ENCODE results near the gene TMPRSS3.
"Not testable (repeated sequence)": the region's sequence is repeated elsewhere in the genome, so short reads cannot be mapped to it uniquely, and the experiment has no call there.

Gene TMPRSS3

DNA sequence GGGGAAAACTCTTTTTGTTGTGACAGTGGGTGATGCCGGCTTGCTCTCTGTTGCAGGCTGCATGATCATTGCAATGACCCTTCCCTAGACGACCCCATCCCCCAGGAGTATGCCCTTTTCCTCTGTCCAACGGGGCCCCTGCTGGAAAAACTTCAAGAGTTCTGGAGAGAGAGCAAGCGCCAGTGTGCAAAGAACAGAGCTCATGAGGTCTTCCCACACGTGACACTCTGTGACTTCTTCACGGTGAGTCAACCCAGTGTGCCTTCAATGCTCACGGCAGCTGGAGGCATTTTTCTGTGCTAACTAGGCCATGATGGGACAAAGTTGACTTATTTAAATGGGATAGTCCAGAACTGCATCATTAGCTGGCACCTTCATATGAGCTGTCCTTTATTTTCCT, 13.5 kb upstream of the TMPRSS3 start:
- no peak for DNase-seq (ENCODE audit: low read depth in 1 of 2, low spot score in 1 of 2)

- not testable (repeated sequence) for DNase-seq (ENCODE audit: low read depth in 1 of 2, low spot score in 1 of 2)
These were observed 12.9 kb upstream of the TMPRSS3 start for GRCh38 chr21:42408718-42409117.

GRCh38 chr21:42407476-42407875, 11.6 kb upstream of the TMPRSS3 start:
- DNase-seq (ENCODE audit: low read depth in 1 of 2, low spot score in 1 of 2), result no peak

GRCh38 chr21:42406866-42407265, 11.0 kb upstream of the TMPRSS3 start:
- no peak for DNase-seq (ENCODE audit: low read depth in 1 of 2, low spot score in 1 of 2)

DNA sequence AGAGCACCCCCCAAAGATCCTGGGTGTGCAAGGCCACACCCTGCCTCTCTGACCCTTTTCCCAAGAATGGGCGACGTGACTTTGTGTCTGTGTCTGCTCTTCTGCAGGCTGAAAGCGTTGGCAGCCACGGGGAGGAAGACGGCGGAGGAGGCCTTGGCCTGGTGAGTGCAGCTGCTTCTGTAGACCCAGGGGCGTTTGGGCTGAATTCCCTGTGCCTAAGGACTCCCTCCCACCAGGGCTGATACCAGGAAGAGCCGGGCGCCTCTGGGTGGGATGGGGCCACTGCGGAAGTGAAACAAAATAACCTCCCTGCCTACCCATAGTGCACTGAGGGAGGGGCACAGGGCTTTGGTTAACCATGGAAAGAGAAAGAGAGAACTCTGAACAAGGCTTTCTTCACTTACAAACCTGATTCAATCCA, 10.4 kb upstream of the TMPRSS3 start:
- no peak for DNase-seq (ENCODE audit: low read depth in 1 of 2, low spot score in 1 of 2)

DNA sequence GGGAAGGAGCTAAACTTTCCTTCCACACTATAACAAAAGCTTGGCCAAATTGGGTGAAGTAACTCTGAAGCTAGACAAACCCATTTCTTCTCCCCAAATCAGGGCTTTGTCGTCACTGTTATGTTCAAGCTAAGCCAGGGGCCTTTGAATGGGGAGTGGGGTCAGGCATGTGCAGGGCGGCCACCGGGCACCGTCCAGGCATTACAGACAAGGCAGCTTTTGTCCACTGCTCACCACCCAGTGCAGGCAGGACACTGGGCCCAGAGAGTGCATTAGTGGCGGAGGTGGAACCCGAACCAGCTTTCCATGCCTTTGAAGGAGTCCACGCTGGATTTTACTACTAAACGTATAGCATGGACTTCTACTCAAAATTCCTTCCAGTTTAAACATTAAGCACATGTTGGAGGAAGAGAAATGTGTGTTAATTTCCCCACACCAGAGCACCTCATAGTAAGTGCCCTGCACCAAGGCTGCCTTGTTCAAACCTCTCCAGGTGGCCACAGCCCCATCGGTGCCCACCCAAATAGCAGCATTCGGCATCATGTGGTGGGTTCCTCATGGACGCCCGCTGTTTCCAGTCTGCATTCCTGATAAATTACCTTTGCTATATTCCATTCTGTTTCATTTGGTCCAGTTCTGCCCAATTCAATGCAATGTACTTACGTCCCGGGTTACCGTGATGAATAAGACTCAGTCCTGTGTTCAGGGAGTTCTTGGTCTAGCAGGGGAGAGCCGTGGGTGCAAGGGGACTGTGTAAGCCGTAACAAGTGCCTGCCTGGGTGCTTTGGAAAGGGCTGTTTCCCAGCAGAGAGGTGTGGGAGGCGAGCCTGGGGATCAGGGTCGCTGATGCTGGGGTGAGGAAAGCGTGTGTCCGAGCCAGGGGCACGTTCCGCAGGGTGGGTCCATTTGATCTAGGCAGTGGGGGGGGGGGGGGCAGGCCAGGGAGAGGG, 9.5 kb upstream of the TMPRSS3 start:
- no peak for DNase-seq (ENCODE audit: low read depth in 1 of 2, low spot score in 1 of 2)

GRCh38 chr21:42404539-42404938, 8.7 kb upstream of the TMPRSS3 start:
- no peak for DNase-seq (ENCODE audit: low read depth in 1 of 2, low spot score in 1 of 2)

GRCh38 chr21:42403611-42404231, 7.9 kb upstream of the TMPRSS3 start, which contains the start of gene UBASH3A:
TSS of gene UBASH3A (plus strand) at chr21:42403902. CDS start at chr21:42403946, 44 bp downstream.
- no peak for DNase-seq (ENCODE audit: low read depth in 1 of 2, low spot score in 1 of 2)

- DNase-seq (ENCODE audit: low read depth in 1 of 2, low spot score in 1 of 2), result no peak
These were observed 6.0 kb upstream of the TMPRSS3 start for GRCh38 chr21:42401820-42402251.

GRCh38 chr21:42401154-42401553, 5.3 kb upstream of the TMPRSS3 start:
- DNase-seq (ENCODE audit: low read depth in 1 of 2, low spot score in 1 of 2), result no peak

DNA sequence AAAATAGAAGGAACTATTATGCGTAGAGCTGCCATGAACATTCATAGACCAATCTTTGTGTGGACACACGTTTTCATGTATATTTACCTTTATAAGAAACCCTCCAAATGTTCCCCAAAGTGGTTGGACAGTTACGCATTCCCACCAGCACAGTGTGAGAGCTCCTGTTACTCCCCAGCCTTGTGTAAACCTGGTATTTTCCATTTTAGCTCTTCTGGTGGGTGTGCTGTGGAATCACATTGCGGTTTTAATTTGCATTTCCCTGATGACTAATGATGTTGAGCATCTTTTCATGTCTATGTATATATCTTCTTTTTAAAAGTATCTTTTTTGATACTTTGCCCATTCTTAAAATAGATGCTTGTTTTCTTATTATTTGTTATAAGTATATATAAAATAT, 4.7 kb upstream of the TMPRSS3 start:
- no peak for DNase-seq (ENCODE audit: low read depth in 1 of 2, low spot score in 1 of 2)

- DNase-seq (ENCODE audit: low read depth in 1 of 2, low spot score in 1 of 2), result no peak
These were observed 2.7 kb upstream of the TMPRSS3 start for GRCh38 chr21:42398436-42399028.

GRCh38 chr21:42397746-42398394, 2.0 kb upstream of the TMPRSS3 start:
- DNase-seq (ENCODE audit: low read depth in 1 of 2, low spot score in 1 of 2), result no peak

GRCh38 chr21:42396799-42397745, 1.2 kb upstream of the TMPRSS3 start:
- DNase-seq (ENCODE audit: low read depth in 1 of 2, low spot score in 1 of 2), result no peak

DNA sequence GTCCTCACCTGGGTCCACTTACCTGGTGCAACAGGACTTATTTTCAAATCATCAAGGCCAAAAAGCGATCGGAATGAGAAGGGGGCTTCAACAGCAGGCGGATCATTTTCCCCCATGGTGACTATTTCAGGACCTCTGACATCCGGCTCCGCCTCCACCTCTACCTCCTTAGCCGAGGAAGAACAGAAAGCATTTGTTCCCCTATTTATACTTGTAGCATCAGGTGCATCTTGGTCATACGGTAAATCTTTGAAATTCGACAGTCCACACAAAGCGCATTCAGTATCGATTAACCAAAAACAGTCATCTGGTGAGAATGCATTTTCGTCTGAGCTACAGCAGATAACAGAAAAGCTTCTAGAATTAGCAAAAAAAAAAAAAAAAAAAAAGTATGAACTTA, 550 bp downstream of the TMPRSS3 start:
- no peak for DNase-seq (ENCODE audit: low read depth in 1 of 2, low spot score in 1 of 2)

GRCh38 chr21:42393443-42393950, 2.4 kb downstream of the TMPRSS3 start:
- DNase-seq (ENCODE audit: low read depth in 1 of 2, low spot score in 1 of 2), result no peak

DNA sequence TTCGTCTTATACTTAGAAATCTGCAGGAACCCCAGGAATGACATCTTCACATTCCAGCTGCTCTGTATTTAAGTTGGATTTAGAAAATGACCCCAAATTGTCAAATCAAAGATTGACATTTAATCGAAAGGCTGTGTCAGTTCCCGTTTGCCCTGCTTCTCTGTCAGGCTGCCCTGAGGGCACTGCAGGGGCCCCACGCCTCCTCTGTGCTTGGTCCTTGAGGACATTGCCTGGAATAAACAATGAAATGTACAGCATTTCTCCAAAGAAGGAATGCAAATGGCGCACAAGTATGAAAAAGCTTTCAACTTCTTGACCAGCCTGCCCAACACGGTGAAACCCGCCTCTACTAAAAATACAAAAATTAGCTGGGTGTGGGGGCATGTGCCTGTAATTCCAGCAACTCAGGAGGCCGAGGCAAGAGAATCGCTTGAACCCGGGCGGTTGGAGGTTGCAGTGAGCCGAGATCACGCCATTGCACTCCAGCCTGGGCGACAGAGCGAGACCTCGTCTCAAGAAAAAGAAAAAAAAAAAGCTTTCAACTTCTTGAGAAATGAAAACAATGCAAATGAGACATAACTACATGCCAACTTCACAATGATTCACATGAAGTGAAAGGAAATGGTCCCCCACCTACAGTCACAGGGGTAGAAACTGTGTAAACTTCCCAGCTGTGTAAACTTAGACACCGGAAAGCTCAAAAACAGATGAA, 3.0 kb downstream of the TMPRSS3 start:
- DNase-seq (ENCODE audit: low read depth in 1 of 2, low spot score in 1 of 2), result no peak

DNA sequence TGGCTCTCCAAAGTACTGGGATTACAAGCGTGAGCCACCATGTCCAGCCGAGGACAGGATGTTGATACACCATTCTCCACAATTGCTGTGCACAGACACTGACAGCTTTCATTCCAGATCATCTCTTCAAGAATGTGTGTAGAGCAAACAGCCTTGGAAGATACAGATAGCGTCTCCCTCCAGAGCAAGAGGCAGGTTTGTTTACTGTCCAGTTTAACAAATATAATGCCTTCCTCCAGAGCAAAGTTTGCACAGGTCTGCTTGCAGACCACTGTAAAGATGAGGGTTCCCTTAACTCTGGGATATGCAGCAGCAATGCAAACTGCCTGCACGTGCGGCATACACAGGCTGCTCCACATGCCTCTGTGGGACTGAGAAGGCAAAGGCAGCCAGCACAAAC, 4.6 kb downstream of the TMPRSS3 start:
- DNase-seq (ENCODE audit: low read depth in 1 of 2, low spot score in 1 of 2), result no peak

- DNase-seq (ENCODE audit: low read depth in 1 of 2, low spot score in 1 of 2), result no peak
These were observed 5.2 kb downstream of the TMPRSS3 start for GRCh38 chr21:42390696-42391095.

Measured in activated T-helper 1 cell treated with anti-CD3 and anti-CD28 coated beads, Interleukin-2, amount 50 U/mL, for 16 hours (primary cell).